Epithelial cell of alveolus of lung (primary cell): ENCODE measurements around the gene TUBB2A. TPM values are rescaled to one million over a fixed set of nuclear protein-coding genes. Genes with fewer than 3 reads are reported as not detected.

Source experiments
- total RNA-seq: library from RNA; depleted of rRNA; stranded (reverse); fragments of >200 nt; gene quantifications from 2 replicates; pipeline ENCODE4 v1.2.1, GENCODE V29; 2015

Gene TUBB2A
- total RNA-seq = 38.0 and 160 TPM in 2 replicates

GRCh38 chr6:3157131-3157933 is at the start of gene TUBB2A:
TSS of gene TUBB2A (minus strand) at chr6:3157544. CDS start at chr6:3157463, 81 bp downstream.

GRCh38 chr6:3118353-3119039 is 38.8 kb downstream of the TUBB2A start, which contains the start of gene BPHL:
TSS of gene BPHL (plus strand) at chr6:3118711. CDS start at chr6:3118741, 30 bp downstream.

Other genes starting within 250 kb of the TUBB2A start
- gene SERPINB6, start 186.0 kb downstream of the TUBB2A start, total RNA-seq = 119 and 137 TPM in 2 replicates
- gene NQO2, start 157.7 kb downstream of the TUBB2A start, total RNA-seq = 22.6 and 27.6 TPM in 2 replicates
- 13.4 and 14.5 TPM in 2 replicates for gene RIPK1, start 89.0 kb downstream of the TUBB2A start, total RNA-seq
- gene BPHL, start 38.8 kb downstream of the TUBB2A start, total RNA-seq = 17.2 and 20.9 TPM in 2 replicates
- gene TUBB2B, start 70.1 kb upstream of the TUBB2A start, total RNA-seq = 2.3 and 19.0 TPM in 2 replicates
- 14.4 and 24.5 TPM in 2 replicates for gene PSMG4, start 101.4 kb upstream of the TUBB2A start, total RNA-seq